D721Med (cell line): Measurements from ENCODE around the gene LCE1C.

Source experiments
- DNase-seq: peaks from one replicate; pipeline ENCODE4 v3.0.0; 2011; ENCODE audit warnings: low spot score; ENCODE audit not compliant: insufficient read length
- FAIRE-seq: peaks from 2 replicates; lab custom pipeline; 2011; peaks lifted over from hg19 to GRCh38; lab: Jason Lieb, UNC
- TF ChIP-seq, protein P1 (sequence below): IDR thresholded peaks from 2 replicates; pipeline ENCODE4 v1.5.1; 2012; ENCODE audit warnings: mild to moderate bottlenecking, control low read depth; ENCODE audit not compliant: insufficient read depth; ENCODE audit errors: missing control alignments

Gene LCE1C

DNA sequence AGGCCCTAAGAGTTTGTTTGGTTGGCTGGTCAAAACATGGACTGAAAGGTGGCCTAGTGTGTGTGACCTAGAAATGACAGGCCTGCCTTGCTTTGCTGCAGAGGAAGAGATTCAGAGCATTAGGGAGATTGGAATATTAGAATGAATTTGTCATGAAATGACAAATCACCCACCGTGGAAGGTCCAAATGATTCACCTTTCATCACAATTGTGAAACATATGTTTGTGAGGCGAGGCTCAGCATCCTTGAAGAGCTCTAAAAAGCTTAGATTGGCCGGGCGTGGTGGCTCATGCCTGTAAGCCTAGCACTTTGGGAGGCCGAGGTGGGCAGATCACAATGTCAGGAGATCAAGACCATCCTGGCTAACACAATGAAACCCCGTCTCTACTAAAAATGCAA lies 10.9 kb upstream of the LCE1C start:
- TF ChIP-seq, protein P1, sequence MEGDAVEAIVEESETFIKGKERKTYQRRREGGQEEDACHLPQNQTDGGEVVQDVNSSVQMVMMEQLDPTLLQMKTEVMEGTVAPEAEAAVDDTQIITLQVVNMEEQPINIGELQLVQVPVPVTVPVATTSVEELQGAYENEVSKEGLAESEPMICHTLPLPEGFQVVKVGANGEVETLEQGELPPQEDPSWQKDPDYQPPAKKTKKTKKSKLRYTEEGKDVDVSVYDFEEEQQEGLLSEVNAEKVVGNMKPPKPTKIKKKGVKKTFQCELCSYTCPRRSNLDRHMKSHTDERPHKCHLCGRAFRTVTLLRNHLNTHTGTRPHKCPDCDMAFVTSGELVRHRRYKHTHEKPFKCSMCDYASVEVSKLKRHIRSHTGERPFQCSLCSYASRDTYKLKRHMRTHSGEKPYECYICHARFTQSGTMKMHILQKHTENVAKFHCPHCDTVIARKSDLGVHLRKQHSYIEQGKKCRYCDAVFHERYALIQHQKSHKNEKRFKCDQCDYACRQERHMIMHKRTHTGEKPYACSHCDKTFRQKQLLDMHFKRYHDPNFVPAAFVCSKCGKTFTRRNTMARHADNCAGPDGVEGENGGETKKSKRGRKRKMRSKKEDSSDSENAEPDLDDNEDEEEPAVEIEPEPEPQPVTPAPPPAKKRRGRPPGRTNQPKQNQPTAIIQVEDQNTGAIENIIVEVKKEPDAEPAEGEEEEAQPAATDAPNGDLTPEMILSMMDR = no peak
- DNase-seq (no peak), FAIRE-seq (no peak)

DNA sequence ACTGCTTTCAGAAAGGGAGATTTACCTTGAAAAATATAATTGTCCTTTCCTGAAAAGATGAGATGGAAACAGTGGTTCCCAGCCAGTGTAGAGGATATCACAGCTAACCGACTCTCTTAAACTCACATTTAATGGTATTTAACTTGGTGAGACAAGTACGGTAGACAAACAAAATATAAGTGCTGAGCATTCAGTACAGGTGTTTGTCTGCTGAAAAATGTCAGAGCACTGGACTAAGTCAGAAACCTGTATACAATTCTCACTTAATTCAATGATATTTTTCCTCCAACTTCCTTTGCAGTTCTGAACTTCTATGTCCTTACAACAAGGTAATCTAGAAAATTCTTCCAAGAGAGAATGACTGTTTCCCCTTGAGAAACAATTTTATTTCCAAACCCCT lies 5.2 kb upstream of the LCE1C start, which contains the start of gene LCE1B:
Gene LCE1B, plus strand, starts transcription at position 301 of the 400 bp plus-strand sequence. CDS start 476 bp downstream, outside the sequence.
- TF ChIP-seq, protein P1 = no peak
- DNase-seq (no peak), FAIRE-seq (no peak)

- TF ChIP-seq, protein P1 = no peak
- FAIRE-seq (no peak), DNase-seq (no peak)
Measured at GRCh38 chr1:152811050-152811449, 4.6 kb upstream of the LCE1C start.

GRCh38 chr1:152801333-152801732 lies 5.1 kb downstream of the LCE1C start:
- DNase-seq (no peak), FAIRE-seq (no peak)
- TF ChIP-seq, protein P1 = no peak

- FAIRE-seq (no peak), DNase-seq (no peak)
- TF ChIP-seq, protein P1 = no peak
Measured at GRCh38 chr1:152796421-152796820, 10.0 kb downstream of the LCE1C start, which contains the start of gene LCE1D. Gene LCE1D, plus strand, starts transcription at chr1:152796721. Its CDS starts 1,074 bp downstream, at chr1:152797795.

DNA sequence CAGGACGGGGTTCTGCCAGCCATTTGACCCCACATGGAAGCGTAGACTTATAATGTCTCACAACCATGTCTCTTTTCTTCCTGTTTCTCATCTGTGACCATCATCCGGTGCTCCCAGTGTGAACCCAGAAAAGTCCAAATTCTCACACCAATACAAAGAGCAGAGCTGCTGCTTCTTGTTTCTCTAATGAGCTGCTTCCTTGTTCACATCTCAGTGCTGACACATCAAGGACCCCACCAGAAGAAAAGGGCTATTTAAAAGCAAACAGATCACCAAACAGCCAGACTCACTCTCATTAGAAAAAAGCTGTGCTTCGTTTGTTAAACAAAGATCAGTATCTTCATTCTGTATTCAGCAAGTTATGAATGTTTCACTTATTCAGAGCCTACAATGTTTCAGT lies 10.8 kb downstream of the LCE1C start:
- FAIRE-seq (no peak), DNase-seq (no peak)
- TF ChIP-seq, protein P1 = no peak

DNA sequence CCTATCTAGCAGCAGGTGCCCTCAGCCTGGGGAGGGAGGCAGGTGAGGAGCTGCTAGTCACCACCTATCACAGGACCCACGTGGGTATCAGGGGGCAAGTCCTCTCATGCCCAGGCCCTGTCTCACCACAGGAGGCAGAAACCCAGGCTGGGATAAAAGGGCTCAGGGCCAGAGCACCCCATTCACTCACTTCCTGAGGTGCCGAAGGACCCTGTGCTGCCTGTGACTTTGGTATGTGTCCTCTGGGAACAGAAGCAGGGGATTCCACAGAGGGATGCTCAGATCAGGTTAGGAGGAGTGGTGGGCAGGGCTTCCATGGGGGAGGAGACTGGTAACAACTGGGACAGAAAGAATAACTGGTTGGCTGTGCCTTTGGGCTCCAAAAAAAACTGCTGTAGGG lies 20.4 kb downstream of the LCE1C start, which contains the start of gene LCE1E:
Gene LCE1E, plus strand, starts transcription at position 181 of the 400 bp plus-strand sequence. CDS start 1,043 bp downstream, outside the sequence.
- TF ChIP-seq, protein P1 = no peak
- FAIRE-seq (no peak), DNase-seq (no peak)
